Kidney epithelial cell (primary cell): ENCODE measurements around the gene PARPBP. TPM values are rescaled to one million over a fixed set of nuclear protein-coding genes. Genes with fewer than 3 reads are reported as not detected.
"Not testable (repeated sequence)": the region's sequence is repeated elsewhere in the genome, so short reads cannot be mapped to it uniquely, and the experiment has no call there.

ENCODE experiments used
- DNase-seq: peaks from one replicate; pipeline ENCODE4 v3.0.0-alpha.2; 2010; ENCODE audit warnings: low read depth
- H3K27me3 ChIP-seq: 2 replicates; pipeline ENCODE4 v1.6.0; 2011; ENCODE audit warnings: low read length; ENCODE audit not compliant: control insufficient read depth, insufficient read depth
- H3K36me3 ChIP-seq: 2 replicates; pipeline ENCODE4 v1.5.1; 2011; ENCODE audit warnings: low read length; ENCODE audit not compliant: control insufficient read depth, insufficient read depth
- H3K4me3 ChIP-seq: 2 replicates; pipeline ENCODE4 v1.5.1; 2011; ENCODE audit warnings: low read depth, mild to moderate bottlenecking, control low read depth, low read length
- CTCF ChIP-seq: IDR thresholded peaks from 2 replicates; pipeline ENCODE4 v1.5.1; 2011; ENCODE audit warnings: mild to moderate bottlenecking, moderate library complexity, low read length, control low read depth, inconsistent platforms; ENCODE audit not compliant: insufficient read depth, poor library complexity, severe bottlenecking
- total RNA-seq: library from RNA; depleted of rRNA; stranded (reverse); fragments of >200 nt; gene quantifications from 2 replicates; pipeline ENCODE4 v1.2.3, GENCODE V29; 2015

The PARPBP gene
- total RNA-seq, 1 donor from 2014 or later, result 5.6 TPM

GRCh38 chr12:102118874-102119273 lies 1.1 kb upstream of the PARPBP start:
- Histone ChIP-seq H3K36me3 (no peaks in the 10 kb centered on the region), H3K27me3 (no peaks in the 10 kb centered on the region), H3K4me3 (peak overlapping the region; percentile 94)
- no peak for TF ChIP-seq CTCF
- DNase-seq, result no peak

GRCh38 chr12:102120564-102120873 lies 536 bp downstream of the PARPBP start:
- DNase-seq, result no peak
- Histone ChIP-seq H3K27me3 (no peaks in the 10 kb centered on the region), H3K36me3 (no peaks in the 10 kb centered on the region), H3K4me3 (peak overlapping the region; percentile 94)
- TF ChIP-seq CTCF, result no peak

- peak overlapping the region; percentile 94 for H3K4me3 ChIP-seq
- H3K27me3 ChIP-seq, result no peaks in the 10 kb centered on the region
- H3K36me3 ChIP-seq, result no peaks in the 10 kb centered on the region
- no peak for TF ChIP-seq CTCF
- peak; percentile 4 for DNase-seq
Observed at GRCh38 chr12:102120886-102121285, 903 bp downstream of the PARPBP start.

- H3K36me3 ChIP-seq, H3K27me3 ChIP-seq, DNase-seq, H3K4me3 ChIP-seq: not testable (repeated sequence)
Observed at GRCh38 chr12:102121328-102121727, 1.3 kb downstream of the PARPBP start.

- not testable (repeated sequence) for H3K4me3 ChIP-seq, H3K36me3 ChIP-seq, DNase-seq, H3K27me3 ChIP-seq
Observed at GRCh38 chr12:102130720-102131119, 10.7 kb downstream of the PARPBP start.

- not testable (repeated sequence) for H3K36me3 ChIP-seq, H3K27me3 ChIP-seq, DNase-seq, H3K4me3 ChIP-seq
Observed at GRCh38 chr12:102131442-102131841, 11.5 kb downstream of the PARPBP start.

GRCh38 chr12:102137619-102138018 lies 17.6 kb downstream of the PARPBP start:
- H3K27me3 ChIP-seq, H3K36me3 ChIP-seq, DNase-seq, H3K4me3 ChIP-seq: not testable (repeated sequence)

- not testable (repeated sequence) for H3K36me3 ChIP-seq, H3K4me3 ChIP-seq, DNase-seq, H3K27me3 ChIP-seq
Observed at GRCh38 chr12:102142866-102143373, 22.9 kb downstream of the PARPBP start.

- Histone ChIP-seq H3K4me3 (no peak overlapping the region), H3K27me3 (no peaks in the 10 kb centered on the region), H3K36me3 (no peaks in the 10 kb centered on the region)
- TF ChIP-seq CTCF, result no peak
- no peak for DNase-seq
Observed at GRCh38 chr12:102144221-102144620, 24.2 kb downstream of the PARPBP start.

- not testable (repeated sequence) for H3K4me3 ChIP-seq, H3K27me3 ChIP-seq, H3K36me3 ChIP-seq, DNase-seq
Observed at GRCh38 chr12:102147062-102147587, 27.1 kb downstream of the PARPBP start.

- not testable (repeated sequence) for H3K36me3 ChIP-seq, H3K4me3 ChIP-seq, H3K27me3 ChIP-seq, DNase-seq
Observed at GRCh38 chr12:102155206-102155605, 35.2 kb downstream of the PARPBP start.
